Measurements from ENCODE around the gene NKX3-2. TPM values are rescaled to one million over a fixed set of nuclear protein-coding genes. Genes with fewer than 3 reads are reported as not detected.

Gene NKX3-2
- 11.5 TPM for polyA plus RNA-seq (2013, experiment 1 of 2)
- 11.2 TPM for polyA plus RNA-seq (2013, experiment 2 of 2)

DNA sequence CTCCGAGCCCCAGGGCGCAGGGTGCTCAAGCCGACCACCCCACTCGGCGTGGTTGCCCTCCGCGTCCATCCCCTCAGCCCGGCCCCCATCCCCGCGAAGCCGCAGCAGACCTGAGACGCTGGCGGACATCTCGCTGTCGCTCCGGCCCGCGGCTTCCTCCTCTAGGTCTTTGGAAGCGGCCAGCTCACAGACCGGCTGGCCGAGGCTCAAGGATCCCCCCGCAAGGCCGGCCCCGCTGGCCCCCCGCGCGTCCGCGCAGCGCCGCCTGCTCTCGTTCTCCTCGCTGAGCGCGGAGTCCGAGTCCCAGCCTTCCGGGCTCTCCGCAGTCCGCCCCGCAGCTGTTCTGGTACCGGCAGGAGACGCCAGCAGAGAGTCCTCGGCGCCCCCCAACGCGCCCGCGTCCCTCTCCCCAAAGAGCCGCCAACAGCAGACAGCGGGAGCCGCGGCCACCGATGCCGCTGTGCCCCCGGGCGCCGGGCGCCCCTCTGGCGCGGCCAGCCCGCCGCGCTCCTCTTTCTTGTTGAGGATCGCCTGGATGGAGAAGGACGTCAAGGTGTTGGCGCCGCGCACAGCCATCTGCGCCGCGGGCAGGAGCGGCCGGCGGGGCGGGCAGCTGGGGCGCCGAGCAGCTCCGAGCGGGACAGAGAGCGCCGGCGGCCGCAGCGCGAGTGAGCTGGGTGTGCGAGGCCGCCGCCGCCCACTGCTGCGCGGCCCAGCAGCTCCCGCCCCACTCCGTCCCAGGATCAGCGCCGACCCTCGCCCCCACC lies at the start of gene NKX3-2:
Gene NKX3-2, minus strand, starts transcription at position 670 of the 767 bp plus-strand sequence. Its CDS starts 94 bp downstream, at position 576.
- no peak within 1 kb of the TSS for H3K9ac ChIP-seq (ENCODE audit: low read length)
- H3K4me3 ChIP-seq (ENCODE audit: insufficient read depth in 1 of 2, low read depth in 1 of 2, low read length in 2 of 2), result peak within 1 kb of the TSS; percentile 59 to 66
- H3K23ac ChIP-seq (ENCODE audit: low read length in 2 of 2), result peak within 1 kb of the TSS; percentile 85 to 96
- peak within 1 kb of the TSS; percentile 93 for H3K4me2 ChIP-seq (ENCODE audit: low read length, poor library complexity, severe bottlenecking)
- no peaks in the 10 kb centered on the region for H3K9me3 ChIP-seq (ENCODE audit: control insufficient read depth, low read length)
- H4K8ac ChIP-seq (ENCODE audit: low read length), result peak within 1 kb of the TSS; percentile 73
- H2AK5ac ChIP-seq (ENCODE audit: low read length, severe bottlenecking), result no peak within 1 kb of the TSS
- no peak within 1 kb of the TSS for H2BK5ac ChIP-seq (ENCODE audit: low read depth, low read length, poor library complexity, severe bottlenecking)
- H2AFZ ChIP-seq (ENCODE audit: low read depth, low read length), result no peak within 1 kb of the TSS
- H2BK120ac ChIP-seq (ENCODE audit: low read depth, low read length), result peak within 1 kb of the TSS; percentile 87
- H3K14ac ChIP-seq (ENCODE audit: low read length in 2 of 2), result peak within 1 kb of the TSS; percentile 64 to 97
- peak within 1 kb of the TSS; percentile 95 for H4K91ac ChIP-seq (ENCODE audit: low read length)
- H2BK12ac ChIP-seq (ENCODE audit: low read length in 2 of 2), result peak within 1 kb of the TSS in 1 of 2 experiments; percentile 29
- H3K4me1 ChIP-seq (ENCODE audit: control insufficient read depth, insufficient read depth, low read depth, low read length), result peaks cover 31% of the 10 kb centered on the region
- H3K36me3 ChIP-seq (ENCODE audit: control insufficient read depth in 1 of 2, insufficient read depth in 2 of 2, low read depth in 1 of 2, low read length in 2 of 2), result no peaks in the 10 kb centered on the region
- peak within 1 kb of the TSS; percentile 88 for H2BK15ac ChIP-seq (ENCODE audit: low read depth, poor library complexity, severe bottlenecking)
- H3K27me3 ChIP-seq (ENCODE audit: control insufficient read depth in 1 of 2, insufficient read depth in 1 of 2, low read length in 2 of 2), result peaks cover 73 to 93% of the 10 kb centered on the region in 2 experiments
- peak within 1 kb of the TSS; percentile 85 for H3K18ac ChIP-seq (ENCODE audit: low read depth in 1 of 2, low read length in 2 of 2)
- peak; percentile 59 for DNase-seq
- no peak within 1 kb of the TSS for H3K27ac ChIP-seq (ENCODE audit: low read length, poor library complexity, severe bottlenecking)
- H3K4ac ChIP-seq (ENCODE audit: low read depth in 1 of 2, low read length in 2 of 2), result peak within 1 kb of the TSS; percentile 83 to 84
- H3K79me1 ChIP-seq (replicated peaks; ENCODE audit: low read length, poor library complexity, severe bottlenecking), result no peaks in the 10 kb centered on the region
- WGBS, result under 1% methylated on average over 91 of the region's 96 CpGs

- Histone ChIP-seq H3K79me1 (replicated peaks; ENCODE audit: low read length, poor library complexity, severe bottlenecking) (peaks cover 9% of the 10 kb centered on the region), H2BK5ac (ENCODE audit: low read depth, low read length, poor library complexity, severe bottlenecking) (no peak overlapping the region), H3K18ac (ENCODE audit: low read depth in 1 of 2, low read length in 2 of 2) (no peak overlapping the region), H3K14ac (ENCODE audit: low read length in 2 of 2) (no peak overlapping the region), H2BK120ac (ENCODE audit: low read depth, low read length) (no peak overlapping the region), H3K36me3 (ENCODE audit: control insufficient read depth in 1 of 2, insufficient read depth in 2 of 2, low read depth in 1 of 2, low read length in 2 of 2) (peaks cover 8 to 96% of the 10 kb centered on the region in 2 experiments), H4K8ac (ENCODE audit: low read length) (no peak overlapping the region), H3K23ac (ENCODE audit: low read length in 2 of 2) (no peak overlapping the region), H3K4me2 (ENCODE audit: low read length, poor library complexity, severe bottlenecking) (no peak overlapping the region), H3K27me3 (ENCODE audit: control insufficient read depth in 1 of 2, insufficient read depth in 1 of 2, low read length in 2 of 2) (no peaks in the 10 kb centered on the region), H4K91ac (ENCODE audit: low read length) (no peak overlapping the region), H2AFZ (ENCODE audit: low read depth, low read length) (no peak overlapping the region), H2AK5ac (ENCODE audit: low read length, severe bottlenecking) (no peak overlapping the region), H3K4me3 (ENCODE audit: insufficient read depth in 1 of 2, low read depth in 1 of 2, low read length in 2 of 2) (no peak overlapping the region), H3K27ac (ENCODE audit: low read length, poor library complexity, severe bottlenecking) (no peak overlapping the region), H3K4me1 (ENCODE audit: control insufficient read depth, insufficient read depth, low read depth, low read length) (no peaks in the 10 kb centered on the region), H2BK12ac (ENCODE audit: low read length in 2 of 2) (no peak overlapping the region), H3K4ac (ENCODE audit: low read depth in 1 of 2, low read length in 2 of 2) (no peak overlapping the region), H2BK15ac (ENCODE audit: low read depth, poor library complexity, severe bottlenecking) (no peak overlapping the region), H3K9me3 (ENCODE audit: control insufficient read depth, low read length) (no peaks in the 10 kb centered on the region), H3K9ac (ENCODE audit: low read length) (no peak overlapping the region)
- WGBS, result 96% methylated on average over 2 of the region's 4 CpGs
- DNase-seq, result no peak
Observed at GRCh38 chr4:13592220-13592619, 47.9 kb upstream of the NKX3-2 start.

- WGBS, result 100% methylated on average over 1 of the region's 2 CpGs
- Histone ChIP-seq H2AFZ (ENCODE audit: low read depth, low read length) (no peak overlapping the region), H3K9ac (ENCODE audit: low read length) (no peak overlapping the region), H4K8ac (ENCODE audit: low read length) (no peak overlapping the region), H2BK5ac (ENCODE audit: low read depth, low read length, poor library complexity, severe bottlenecking) (no peak overlapping the region), H3K4me2 (ENCODE audit: low read length, poor library complexity, severe bottlenecking) (no peak overlapping the region), H3K79me1 (replicated peaks; ENCODE audit: low read length, poor library complexity, severe bottlenecking) (peaks cover 6% of the 10 kb centered on the region), H3K18ac (ENCODE audit: low read depth in 1 of 2, low read length in 2 of 2) (no peak overlapping the region), H3K4me3 (ENCODE audit: insufficient read depth in 1 of 2, low read depth in 1 of 2, low read length in 2 of 2) (no peak overlapping the region), H4K91ac (ENCODE audit: low read length) (no peak overlapping the region), H2AK5ac (ENCODE audit: low read length, severe bottlenecking) (no peak overlapping the region), H3K4me1 (ENCODE audit: control insufficient read depth, insufficient read depth, low read depth, low read length) (no peaks in the 10 kb centered on the region), H3K27me3 (ENCODE audit: control insufficient read depth in 1 of 2, insufficient read depth in 1 of 2, low read length in 2 of 2) (no peaks in the 10 kb centered on the region), H3K4ac (ENCODE audit: low read depth in 1 of 2, low read length in 2 of 2) (no peak overlapping the region), H3K27ac (ENCODE audit: low read length, poor library complexity, severe bottlenecking) (no peak overlapping the region), H3K14ac (ENCODE audit: low read length in 2 of 2) (no peak overlapping the region), H3K23ac (ENCODE audit: low read length in 2 of 2) (no peak overlapping the region), H2BK15ac (ENCODE audit: low read depth, poor library complexity, severe bottlenecking) (no peak overlapping the region), H2BK12ac (ENCODE audit: low read length in 2 of 2) (no peak overlapping the region), H3K36me3 (ENCODE audit: control insufficient read depth in 1 of 2, insufficient read depth in 2 of 2, low read depth in 1 of 2, low read length in 2 of 2) (peaks cover 5 to 96% of the 10 kb centered on the region in 2 experiments), H2BK120ac (ENCODE audit: low read depth, low read length) (no peak overlapping the region), H3K9me3 (ENCODE audit: control insufficient read depth, low read length) (no peaks in the 10 kb centered on the region)
- DNase-seq, result no peak
Observed at GRCh38 chr4:13590766-13591165, 46.5 kb upstream of the NKX3-2 start.

- no peak for DNase-seq
- Histone ChIP-seq H3K36me3 (ENCODE audit: control insufficient read depth in 1 of 2, insufficient read depth in 2 of 2, low read depth in 1 of 2, low read length in 2 of 2) (peaks cover 6 to 92% of the 10 kb centered on the region in 2 experiments), H2BK15ac (ENCODE audit: low read depth, poor library complexity, severe bottlenecking) (no peak overlapping the region), H3K9me3 (ENCODE audit: control insufficient read depth, low read length) (no peaks in the 10 kb centered on the region), H3K14ac (ENCODE audit: low read length in 2 of 2) (no peak overlapping the region), H3K9ac (ENCODE audit: low read length) (no peak overlapping the region), H2AK5ac (ENCODE audit: low read length, severe bottlenecking) (no peak overlapping the region), H3K4ac (ENCODE audit: low read depth in 1 of 2, low read length in 2 of 2) (no peak overlapping the region), H2BK5ac (ENCODE audit: low read depth, low read length, poor library complexity, severe bottlenecking) (no peak overlapping the region), H3K4me2 (ENCODE audit: low read length, poor library complexity, severe bottlenecking) (no peak overlapping the region), H4K91ac (ENCODE audit: low read length) (no peak overlapping the region), H3K18ac (ENCODE audit: low read depth in 1 of 2, low read length in 2 of 2) (no peak overlapping the region), H3K23ac (ENCODE audit: low read length in 2 of 2) (no peak overlapping the region), H2BK12ac (ENCODE audit: low read length in 2 of 2) (no peak overlapping the region), H3K4me3 (ENCODE audit: insufficient read depth in 1 of 2, low read depth in 1 of 2, low read length in 2 of 2) (no peak overlapping the region), H3K79me1 (replicated peaks; ENCODE audit: low read length, poor library complexity, severe bottlenecking) (peaks cover 5% of the 10 kb centered on the region), H2AFZ (ENCODE audit: low read depth, low read length) (no peak overlapping the region), H4K8ac (ENCODE audit: low read length) (no peak overlapping the region), H3K27ac (ENCODE audit: low read length, poor library complexity, severe bottlenecking) (no peak overlapping the region), H2BK120ac (ENCODE audit: low read depth, low read length) (no peak overlapping the region), H3K4me1 (ENCODE audit: control insufficient read depth, insufficient read depth, low read depth, low read length) (no peaks in the 10 kb centered on the region), H3K27me3 (ENCODE audit: control insufficient read depth in 1 of 2, insufficient read depth in 1 of 2, low read length in 2 of 2) (no peaks in the 10 kb centered on the region)
Observed at GRCh38 chr4:13588954-13589353, 44.6 kb upstream of the NKX3-2 start.
